BLaER1 treated with 17β-estradiol and CSF1 and Interleukin-3, amounts not matched to agents 10 nM and 100 nM (cell line): ENCODE measurements around the gene TTLL4.
A peak's percentile ranks its signal among the peaks of the same experiment; 100 is the strongest.

Experiments
- H3K27ac ChIP-seq, 11 experiments: shearing (Covaris generic); formaldehyde crosslinking; 2 replicates each; pipeline ENCODE4 v1.8.1; 2022
- H3K27me3 ChIP-seq, 11 experiments: shearing (Covaris generic); formaldehyde crosslinking; 2 replicates each; pipeline ENCODE4 v1.8.1; 2022
- H3K36me3 ChIP-seq, 11 experiments: shearing (Covaris generic); formaldehyde crosslinking; 2 replicates each; pipeline ENCODE4 v1.8.1; 2022
- H3K4me1 ChIP-seq, 10 experiments: shearing (Covaris generic); formaldehyde crosslinking; 2 replicates each; pipeline ENCODE4 v1.8.1; 2022
- H3K4me2 ChIP-seq, 11 experiments: shearing (Covaris generic); formaldehyde crosslinking; 2 replicates each; pipeline ENCODE4 v1.8.1; 2022
- H3K4me3 ChIP-seq, 10 experiments: shearing (Covaris generic); formaldehyde crosslinking; 2 replicates each; pipeline ENCODE4 v1.8.1; 2022
- H3K9ac ChIP-seq, 11 experiments: shearing (Covaris generic); formaldehyde crosslinking; 2 replicates each; pipeline ENCODE4 v1.8.1; 2022
- H3K9me3 ChIP-seq, 11 experiments: shearing (Covaris generic); formaldehyde crosslinking; replicated peaks in 1 of 11; 2 replicates each; pipeline ENCODE4 v1.8.1; 2022
- H4K20me1 ChIP-seq, 11 experiments: shearing (Covaris generic); formaldehyde crosslinking; 2 replicates each; pipeline ENCODE4 v1.8.1; 2022
- Cebpa-rat ChIP-seq, 11 experiments: shearing (Covaris generic); IDR thresholded peaks; 2 replicates each; pipeline ENCODE4 v1.8.1; 2022

The TTLL4 gene, protein sequence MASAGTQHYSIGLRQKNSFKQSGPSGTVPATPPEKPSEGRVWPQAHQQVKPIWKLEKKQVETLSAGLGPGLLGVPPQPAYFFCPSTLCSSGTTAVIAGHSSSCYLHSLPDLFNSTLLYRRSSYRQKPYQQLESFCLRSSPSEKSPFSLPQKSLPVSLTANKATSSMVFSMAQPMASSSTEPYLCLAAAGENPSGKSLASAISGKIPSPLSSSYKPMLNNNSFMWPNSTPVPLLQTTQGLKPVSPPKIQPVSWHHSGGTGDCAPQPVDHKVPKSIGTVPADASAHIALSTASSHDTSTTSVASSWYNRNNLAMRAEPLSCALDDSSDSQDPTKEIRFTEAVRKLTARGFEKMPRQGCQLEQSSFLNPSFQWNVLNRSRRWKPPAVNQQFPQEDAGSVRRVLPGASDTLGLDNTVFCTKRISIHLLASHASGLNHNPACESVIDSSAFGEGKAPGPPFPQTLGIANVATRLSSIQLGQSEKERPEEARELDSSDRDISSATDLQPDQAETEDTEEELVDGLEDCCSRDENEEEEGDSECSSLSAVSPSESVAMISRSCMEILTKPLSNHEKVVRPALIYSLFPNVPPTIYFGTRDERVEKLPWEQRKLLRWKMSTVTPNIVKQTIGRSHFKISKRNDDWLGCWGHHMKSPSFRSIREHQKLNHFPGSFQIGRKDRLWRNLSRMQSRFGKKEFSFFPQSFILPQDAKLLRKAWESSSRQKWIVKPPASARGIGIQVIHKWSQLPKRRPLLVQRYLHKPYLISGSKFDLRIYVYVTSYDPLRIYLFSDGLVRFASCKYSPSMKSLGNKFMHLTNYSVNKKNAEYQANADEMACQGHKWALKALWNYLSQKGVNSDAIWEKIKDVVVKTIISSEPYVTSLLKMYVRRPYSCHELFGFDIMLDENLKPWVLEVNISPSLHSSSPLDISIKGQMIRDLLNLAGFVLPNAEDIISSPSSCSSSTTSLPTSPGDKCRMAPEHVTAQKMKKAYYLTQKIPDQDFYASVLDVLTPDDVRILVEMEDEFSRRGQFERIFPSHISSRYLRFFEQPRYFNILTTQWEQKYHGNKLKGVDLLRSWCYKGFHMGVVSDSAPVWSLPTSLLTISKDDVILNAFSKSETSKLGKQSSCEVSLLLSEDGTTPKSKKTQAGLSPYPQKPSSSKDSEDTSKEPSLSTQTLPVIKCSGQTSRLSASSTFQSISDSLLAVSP

DNA sequence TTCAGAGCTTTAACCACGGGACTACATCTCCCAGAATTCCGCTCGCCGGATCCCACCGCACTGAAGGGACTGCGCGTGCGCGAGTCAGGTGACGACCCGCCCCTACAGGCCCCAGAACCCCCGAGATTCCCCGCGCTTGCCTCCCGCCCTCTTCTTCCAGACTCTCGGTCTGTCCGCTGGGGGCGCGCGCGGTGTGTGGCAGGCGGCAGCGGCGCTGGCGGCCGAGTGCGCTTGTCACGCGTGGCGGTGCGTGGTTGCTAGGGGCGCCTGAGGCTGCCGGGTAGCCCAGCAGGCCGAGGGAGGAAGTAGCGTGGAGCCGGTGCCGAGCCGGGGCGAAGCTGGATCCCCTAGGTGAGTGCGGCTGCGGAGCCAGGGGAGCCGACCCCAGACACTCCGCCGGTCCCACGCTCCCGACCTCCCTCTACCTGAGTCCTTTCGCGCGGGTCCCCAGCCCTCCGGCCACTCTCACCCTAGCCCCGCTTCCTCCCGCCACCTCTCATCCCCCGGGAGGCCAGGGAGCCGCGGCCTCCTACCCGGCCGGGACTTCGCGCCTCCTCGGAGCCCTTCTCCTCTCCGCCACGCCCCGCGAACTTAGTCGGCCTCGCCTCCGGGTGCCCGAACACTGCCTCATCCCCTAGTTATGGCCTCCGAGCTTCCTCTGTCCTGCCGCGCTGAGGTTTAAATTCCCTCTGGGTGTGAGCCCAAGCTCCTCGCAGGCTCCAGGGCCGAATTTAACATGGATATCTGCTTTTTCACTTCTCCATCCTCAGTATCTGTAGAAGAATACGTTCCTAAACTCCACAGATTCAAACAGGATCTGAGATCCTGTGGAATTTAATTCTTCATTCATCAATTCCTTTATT is at the start of gene TTLL4:
Gene TTLL4, plus strand, starts transcription at position 149 of the 863 bp plus-strand sequence. CDS start 26,842 bp downstream, outside the sequence.
- peak within 1 kb of the TSS; percentile 69 to 97 (median 88) for H3K4me3 ChIP-seq
- no peaks in the 10 kb centered on the region for H3K9me3 ChIP-seq
- no peak for TF ChIP-seq Cebpa-rat (IDR thresholded peaks at IDR 0.05)
- H4K20me1 ChIP-seq: peaks cover 0 to 34% (median 10%) of the 10 kb centered on the region in 11 experiments; a peak in 13 of 22 replicates
- H3K27me3 ChIP-seq: no peaks in the 10 kb centered on the region
- peaks cover 16 to 48% (median 29%) of the 10 kb centered on the region in 10 experiments for H3K4me1 ChIP-seq
- H3K9ac ChIP-seq: peak within 1 kb of the TSS; percentile 85 to 95 (median 90)
- H3K27ac ChIP-seq: peak within 1 kb of the TSS; percentile 84 to 91 (median 88)
- H3K4me2 ChIP-seq: peak within 1 kb of the TSS; percentile 74 to 94 (median 85)
- H3K36me3 ChIP-seq: peaks cover 6 to 29% (median 9%) of the 10 kb centered on the region in 11 experiments; a peak in 21 of 22 replicates

DNA sequence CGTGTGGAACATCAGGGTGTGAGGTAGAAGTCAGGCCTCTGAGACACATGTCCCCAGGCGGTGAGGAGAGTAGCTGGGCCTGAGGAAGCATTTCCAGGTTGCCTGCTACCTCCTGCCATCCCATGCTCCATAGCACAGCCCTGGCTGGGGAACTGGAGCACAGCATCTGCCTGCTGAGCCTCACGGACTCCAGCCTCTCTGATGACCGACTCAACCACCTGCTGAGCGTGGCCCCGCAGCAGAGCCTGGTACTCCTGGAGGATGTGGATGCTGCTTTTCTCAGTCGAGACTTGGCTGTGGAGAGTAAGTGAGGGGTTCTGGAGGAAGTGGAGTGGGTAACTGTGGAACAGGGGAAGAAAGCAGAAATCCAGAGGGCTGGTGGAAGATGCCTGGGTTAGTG is 48.3 kb upstream of the TTLL4 start:
- Histone ChIP-seq H3K4me2 (no peak overlapping the region), H3K36me3 (peaks cover 63 to 76% (median 71%) of the 10 kb centered on the region in 11 experiments), H3K9me3 (no peaks in the 10 kb centered on the region), H3K9ac (0 out of 22 replicates have a peak overlapping the region, but pooled peaks of 1 of the 11 experiments have one; percentile 3), H3K4me1 (peaks cover 10 to 24% (median 22%) of the 10 kb centered on the region in 10 experiments), H3K4me3 (no peak overlapping the region), H3K27ac (no peak overlapping the region), H4K20me1 (peaks cover 0 to 32% (median 6%) of the 10 kb centered on the region in 11 experiments; a peak in 11 of 22 replicates), H3K27me3 (no peaks in the 10 kb centered on the region)
- TF ChIP-seq Cebpa-rat (IDR thresholded peaks at IDR 0.05): no peak

DNA sequence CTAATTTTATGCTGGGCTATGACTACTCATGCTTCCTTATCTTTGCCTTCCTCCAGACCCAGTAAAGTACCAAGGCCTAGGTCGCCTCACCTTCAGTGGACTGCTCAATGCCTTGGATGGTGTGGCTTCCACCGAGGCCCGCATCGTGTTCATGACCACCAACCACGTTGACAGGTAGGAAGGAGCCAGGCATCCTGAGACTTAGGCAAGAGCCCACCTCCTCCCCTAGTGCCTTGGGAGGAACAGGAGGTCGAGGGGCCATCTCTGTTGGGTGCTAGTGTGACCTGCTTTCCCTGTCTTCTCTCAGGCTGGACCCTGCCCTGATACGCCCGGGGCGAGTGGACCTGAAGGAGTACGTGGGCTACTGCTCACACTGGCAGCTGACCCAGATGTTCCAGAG is 47.8 kb upstream of the TTLL4 start:
- Histone ChIP-seq H3K27ac (no peak overlapping the region), H4K20me1 (peaks cover 0 to 32% (median 6%) of the 10 kb centered on the region in 11 experiments; a peak in 11 of 22 replicates), H3K9ac (no peak overlapping the region), H3K4me1 (peaks cover 9 to 23% (median 21%) of the 10 kb centered on the region in 10 experiments), H3K36me3 (peaks cover 63 to 76% (median 71%) of the 10 kb centered on the region in 11 experiments), H3K27me3 (no peaks in the 10 kb centered on the region), H3K4me2 (no peak overlapping the region), H3K9me3 (no peaks in the 10 kb centered on the region), H3K4me3 (no peak overlapping the region)
- no peak for TF ChIP-seq Cebpa-rat (IDR thresholded peaks at IDR 0.05)

DNA sequence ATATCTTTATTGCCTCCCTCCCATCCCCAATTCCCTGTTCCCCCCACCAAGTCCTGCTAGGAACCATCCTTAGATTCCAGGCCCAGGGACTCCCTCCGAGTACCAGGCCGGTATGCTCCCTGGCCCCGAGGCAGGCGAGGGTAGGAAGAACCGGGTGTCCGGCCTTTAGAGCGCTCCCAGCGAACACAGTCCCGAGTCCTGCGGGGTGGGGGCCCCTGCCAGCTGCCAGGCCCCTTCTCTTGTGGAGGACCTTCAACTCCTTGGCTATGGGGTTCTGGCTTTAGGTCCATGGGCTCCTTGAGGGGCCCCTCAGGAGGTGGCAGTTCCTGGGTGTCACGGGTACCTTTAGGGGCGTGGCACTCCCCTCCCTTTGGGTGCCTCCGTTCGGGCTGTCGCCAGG is 46.7 kb upstream of the TTLL4 start:
- no peak overlapping the region for H3K9ac ChIP-seq
- H3K36me3 ChIP-seq: peaks cover 68 to 82% (median 79%) of the 10 kb centered on the region in 11 experiments
- no peak overlapping the region for H3K4me3 ChIP-seq
- no peak for TF ChIP-seq Cebpa-rat (IDR thresholded peaks at IDR 0.05)
- H3K27me3 ChIP-seq: no peaks in the 10 kb centered on the region
- peaks cover 0 to 15% (median 12%) of the 10 kb centered on the region in 10 experiments; a peak in 16 of 20 replicates for H3K4me1 ChIP-seq
- no peak overlapping the region for H3K4me2 ChIP-seq
- H3K9me3 ChIP-seq: no peaks in the 10 kb centered on the region
- H3K27ac ChIP-seq: no peak overlapping the region
- peaks cover 0 to 32% (median 6%) of the 10 kb centered on the region in 11 experiments; a peak in 11 of 22 replicates for H4K20me1 ChIP-seq

DNA sequence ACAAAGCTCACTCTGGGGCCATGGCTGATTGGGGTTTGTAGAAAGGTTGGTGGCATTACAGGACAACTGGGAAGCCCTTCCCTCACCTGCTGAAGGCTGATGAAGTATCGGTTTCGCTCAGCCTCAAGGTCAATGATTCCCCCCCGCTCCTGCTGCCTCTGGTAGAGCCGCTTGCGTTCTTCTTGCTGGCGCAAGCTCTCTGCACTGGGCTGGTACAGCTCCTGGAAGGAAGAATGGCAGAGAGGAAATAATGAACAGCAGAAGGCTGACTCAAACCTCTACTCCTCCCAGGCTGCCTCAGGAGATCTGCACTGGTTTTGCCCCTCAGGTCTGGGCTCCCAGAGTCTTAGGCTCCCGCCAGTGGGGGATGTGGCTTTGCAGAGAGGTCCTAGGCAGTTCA is 46.0 kb upstream of the TTLL4 start:
- no peak overlapping the region for H3K27ac ChIP-seq
- H3K36me3 ChIP-seq: peaks cover 68 to 89% (median 81%) of the 10 kb centered on the region in 11 experiments
- H3K27me3 ChIP-seq: no peaks in the 10 kb centered on the region
- no peak for TF ChIP-seq Cebpa-rat (IDR thresholded peaks at IDR 0.05)
- no peak overlapping the region for H3K4me3 ChIP-seq
- no peaks in the 10 kb centered on the region for H3K9me3 ChIP-seq
- H3K9ac ChIP-seq: no peak overlapping the region
- H4K20me1 ChIP-seq: peaks cover 0 to 32% (median 6%) of the 10 kb centered on the region in 11 experiments; a peak in 11 of 22 replicates
- H3K4me2 ChIP-seq: no peak overlapping the region
- peaks cover 3 to 14% (median 12%) of the 10 kb centered on the region in 10 experiments; a peak in 17 of 20 replicates for H3K4me1 ChIP-seq

DNA sequence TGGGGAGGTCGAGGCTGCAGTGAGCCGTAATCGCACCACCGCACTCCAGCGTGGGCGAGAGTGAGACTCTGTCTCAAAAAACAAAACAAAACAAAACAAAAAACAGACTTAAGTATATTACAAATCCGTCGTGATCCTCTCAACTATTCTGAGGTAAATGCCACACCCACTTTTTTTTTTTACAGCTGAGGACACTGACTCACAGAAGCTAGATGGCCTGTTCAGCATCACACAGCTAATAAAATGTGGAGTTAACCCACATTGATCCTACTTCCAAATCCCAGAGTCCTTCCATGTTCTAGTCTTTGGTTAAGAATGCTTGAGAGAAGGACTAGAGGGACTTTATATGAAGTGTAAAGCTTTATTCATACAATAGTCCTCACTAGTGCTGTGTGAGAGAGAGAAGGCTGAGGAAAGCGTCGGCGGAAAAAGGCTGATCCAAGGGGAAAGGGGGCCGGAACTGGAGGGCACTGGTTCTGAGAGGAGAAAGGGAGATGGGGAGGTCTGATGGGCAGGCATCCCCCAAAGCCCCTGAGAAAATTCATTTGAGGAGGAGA is 39.5 kb upstream of the TTLL4 start:
- Histone ChIP-seq H3K4me1 (peaks cover 17 to 27% (median 20%) of the 10 kb centered on the region in 10 experiments), H3K4me3 (peak overlapping the region; percentile 75 to 93 (median 85)), H3K4me2 (peak overlapping the region; percentile 77 to 96 (median 91)), H3K36me3 (peaks cover 18 to 47% (median 31%) of the 10 kb centered on the region in 11 experiments), H3K27me3 (no peaks in the 10 kb centered on the region), H3K9ac (peak overlapping the region; percentile 74 to 89 (median 83)), H4K20me1 (peaks cover 0 to 15% (median 0%) of the 10 kb centered on the region in 11 experiments; a peak in 5 of 22 replicates), H3K9me3 (no peaks in the 10 kb centered on the region), H3K27ac (peak overlapping the region; percentile 71 to 85 (median 82); a peak in 21 of 22 replicates)
- TF ChIP-seq Cebpa-rat (IDR thresholded peaks at IDR 0.05): no peak
